Measurements from ENCODE around the gene C16orf46.

Gene C16orf46

DNA sequence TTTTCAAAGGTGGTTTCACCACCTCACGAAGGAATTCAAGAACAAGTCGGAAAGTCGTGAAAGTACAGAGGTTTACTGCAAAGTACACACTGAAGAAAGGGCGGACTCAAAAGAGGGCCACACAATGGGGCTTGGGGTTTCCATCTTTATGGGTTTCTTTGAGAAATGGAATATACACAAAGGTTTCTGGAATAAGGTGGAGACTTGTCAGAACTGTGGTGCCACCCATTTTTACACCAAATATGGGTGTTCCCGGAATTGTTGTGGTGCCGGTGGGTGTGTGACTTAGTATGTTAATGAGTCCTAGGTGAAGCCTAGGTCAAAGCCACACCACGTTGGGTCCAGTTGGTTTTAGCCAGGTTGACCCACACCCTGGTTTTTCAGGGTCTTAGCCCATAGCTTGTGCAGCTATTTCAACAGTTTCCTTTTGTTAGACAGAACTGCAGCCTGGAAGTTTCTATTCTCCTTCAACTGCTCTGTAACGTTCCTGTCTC, 19.7 kb upstream of the C16orf46 start:
- peaks cover 8% of the 10 kb centered on the region for H3K27me3 Mint-ChIP-seq
- no peaks in the 10 kb centered on the region for H3K36me3 Mint-ChIP-seq (ENCODE audit: low read depth)
- H3K9me3 Mint-ChIP-seq, result no peaks in the 10 kb centered on the region
- H3K27ac Mint-ChIP-seq, result no peak overlapping the region
- H3K4me1 Mint-ChIP-seq (ENCODE audit: low read depth), result peaks cover 12% of the 10 kb centered on the region
- H3K4me3 Mint-ChIP-seq, result peak overlapping the region; percentile 82
- intact Hi-C loops (cut with micrococcal nuclease), result loop anchor here (1.0 to 2.0 kb wide), 2 partner anchors 19 to 90 kb away; partner anchors contain the start of genes C16orf46, CENPN and CMC2

DNA sequence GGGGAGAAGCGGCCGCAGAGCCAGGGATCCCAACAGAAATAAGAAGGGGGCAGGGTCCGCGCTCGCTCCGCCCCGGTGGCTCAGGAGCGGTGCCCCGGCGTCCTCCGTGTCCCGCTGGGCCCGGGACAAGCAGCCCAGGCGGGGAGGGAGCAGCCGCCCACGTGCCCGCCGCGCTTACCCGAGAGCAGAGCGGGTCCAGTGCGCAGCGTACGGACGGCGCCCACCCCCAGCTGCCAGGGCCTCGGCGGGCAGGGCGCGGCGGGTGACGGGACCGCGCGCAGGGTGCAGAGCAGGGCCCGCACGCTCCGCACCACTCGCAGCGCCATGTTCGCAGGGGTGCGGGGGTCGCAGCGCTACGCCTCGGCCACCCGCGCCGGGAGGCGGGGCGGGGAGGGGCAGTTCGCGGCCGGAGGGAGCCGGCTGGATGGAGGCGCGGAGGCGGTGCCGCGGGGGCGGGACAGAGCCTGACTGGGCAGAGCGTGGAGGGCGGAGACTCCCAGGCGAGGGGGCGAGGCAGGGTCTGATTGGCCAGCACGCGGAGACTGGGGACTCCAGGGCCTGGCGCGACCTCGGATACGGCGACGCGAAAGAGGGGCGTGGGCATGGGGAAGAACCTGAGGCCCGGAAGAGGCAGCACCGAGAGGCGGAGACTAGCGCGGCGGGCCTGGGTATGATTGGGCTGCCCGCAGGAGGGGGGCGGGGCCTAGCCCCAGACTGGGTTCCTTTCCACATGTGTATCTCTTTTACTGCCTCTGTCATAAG, 19.1 kb upstream of the C16orf46 start, which contains the start of gene GCSH:
Gene GCSH, minus strand, starts transcription at position 443 of the 762 bp plus-strand sequence. Its CDS starts 117 bp downstream, at position 326.
- H3K36me3 Mint-ChIP-seq (ENCODE audit: low read depth), result no peaks in the 10 kb centered on the region
- peaks cover 8% of the 10 kb centered on the region for H3K27me3 Mint-ChIP-seq
- H3K27ac Mint-ChIP-seq, result peak within 1 kb of the TSS; percentile 27
- H3K4me1 Mint-ChIP-seq (ENCODE audit: low read depth), result peaks cover 12% of the 10 kb centered on the region
- intact Hi-C loops (cut with micrococcal nuclease), result loop anchor here (1.0 to 2.0 kb wide), 2 partner anchors 19 to 89 kb away; partner anchors contain the start of genes C16orf46, CENPN and CMC2
- H3K9me3 Mint-ChIP-seq, result no peaks in the 10 kb centered on the region
- H3K4me3 Mint-ChIP-seq, result peak within 1 kb of the TSS; percentile 82

- no peaks in the 10 kb centered on the region for H3K36me3 Mint-ChIP-seq (ENCODE audit: low read depth)
- intact Hi-C loops (cut with micrococcal nuclease), result no loop called here
- peak overlapping the region; percentile 27 for H3K27ac Mint-ChIP-seq
- H3K4me3 Mint-ChIP-seq, result peak overlapping the region; percentile 82
- H3K27me3 Mint-ChIP-seq, result peaks cover 8% of the 10 kb centered on the region
- peaks cover 12% of the 10 kb centered on the region for H3K4me1 Mint-ChIP-seq (ENCODE audit: low read depth)
- H3K9me3 Mint-ChIP-seq, result no peaks in the 10 kb centered on the region
Measured at GRCh38 chr16:81095653-81095952, 18.6 kb upstream of the C16orf46 start.

- intact Hi-C loops (cut with micrococcal nuclease), result no loop called here
- H3K4me3 Mint-ChIP-seq, result no peak overlapping the region
- H3K27me3 Mint-ChIP-seq, result peaks cover 8% of the 10 kb centered on the region
- no peaks in the 10 kb centered on the region for H3K9me3 Mint-ChIP-seq
- no peaks in the 10 kb centered on the region for H3K36me3 Mint-ChIP-seq (ENCODE audit: low read depth)
- no peak overlapping the region for H3K27ac Mint-ChIP-seq
- H3K4me1 Mint-ChIP-seq (ENCODE audit: low read depth), result peaks cover 12% of the 10 kb centered on the region
Measured at GRCh38 chr16:81094771-81095251, 17.8 kb upstream of the C16orf46 start.

- no peak overlapping the region for H3K27ac Mint-ChIP-seq
- no peak overlapping the region for H3K4me3 Mint-ChIP-seq
- no peaks in the 10 kb centered on the region for H3K4me1 Mint-ChIP-seq (ENCODE audit: low read depth)
- H3K36me3 Mint-ChIP-seq (ENCODE audit: low read depth), result no peaks in the 10 kb centered on the region
- no peaks in the 10 kb centered on the region for H3K27me3 Mint-ChIP-seq
- no peaks in the 10 kb centered on the region for H3K9me3 Mint-ChIP-seq
- intact Hi-C loops (cut with micrococcal nuclease), result no loop called here
Measured at GRCh38 chr16:81088836-81089235, 11.8 kb upstream of the C16orf46 start.

- Mint-ChIP-seq H3K9me3 (no peaks in the 10 kb centered on the region), H3K4me1 (ENCODE audit: low read depth) (peaks cover 5% of the 10 kb centered on the region)
Measured at GRCh38 chr16:81081014-81081413, 4.0 kb upstream of the C16orf46 start.

DNA sequence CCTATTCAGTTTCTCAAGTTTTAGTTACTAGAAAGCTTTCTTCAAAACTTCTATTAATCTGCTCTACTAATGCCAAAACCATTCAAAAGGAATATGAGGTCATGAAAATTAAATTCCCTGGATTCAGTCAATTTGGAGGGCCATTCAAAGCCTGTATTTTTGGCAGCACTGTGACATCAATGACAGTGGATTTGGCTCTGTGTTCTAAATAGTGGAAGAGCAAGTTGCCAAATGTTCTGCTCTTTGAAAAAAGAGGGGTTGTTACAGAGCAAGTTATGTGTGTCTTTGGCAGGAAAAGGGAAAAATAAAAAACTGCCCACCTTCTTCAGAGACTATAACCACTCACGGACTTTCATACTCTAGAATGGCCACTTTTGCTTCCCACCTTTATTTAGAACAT, 3.2 kb upstream of the C16orf46 start:
- intact Hi-C loops (cut with micrococcal nuclease), result no loop called here
- Mint-ChIP-seq H3K9me3 (no peaks in the 10 kb centered on the region), H3K27me3 (no peaks in the 10 kb centered on the region), H3K27ac (no peak overlapping the region), H3K4me1 (ENCODE audit: low read depth) (peaks cover 5% of the 10 kb centered on the region), H3K4me3 (no peak overlapping the region), H3K36me3 (ENCODE audit: low read depth) (no peaks in the 10 kb centered on the region)

More at GRCh38 chr16:81081014-81081413, 4.0 kb upstream of the C16orf46 start:
- Mint-ChIP-seq H3K27me3 (no peaks in the 10 kb centered on the region), H3K36me3 (ENCODE audit: low read depth) (no peaks in the 10 kb centered on the region), H3K4me3 (no peak overlapping the region), H3K27ac (no peak overlapping the region)
- intact Hi-C loops (cut with micrococcal nuclease), result no loop called here

- no peaks in the 10 kb centered on the region for H3K27me3 Mint-ChIP-seq
- H3K4me1 Mint-ChIP-seq (ENCODE audit: low read depth), result peaks cover 8% of the 10 kb centered on the region
- intact Hi-C loops (cut with micrococcal nuclease), result loop anchor here (1.0 to 2.0 kb wide), 5 partner anchors 20 to 238 kb away; partner anchors contain the start of genes ATMIN, CENPN, GAN and GCSH
- H3K4me3 Mint-ChIP-seq, result no peak overlapping the region
- no peaks in the 10 kb centered on the region for H3K36me3 Mint-ChIP-seq (ENCODE audit: low read depth)
- H3K9me3 Mint-ChIP-seq, result no peaks in the 10 kb centered on the region
- H3K27ac Mint-ChIP-seq, result no peak overlapping the region
Measured at GRCh38 chr16:81076566-81077075, 417 bp downstream of the C16orf46 start.

- Mint-ChIP-seq H3K9me3 (no peaks in the 10 kb centered on the region), H3K4me3 (no peak overlapping the region), H3K27ac (no peak overlapping the region), H3K27me3 (no peaks in the 10 kb centered on the region), H3K4me1 (ENCODE audit: low read depth) (peaks cover 10% of the 10 kb centered on the region), H3K36me3 (ENCODE audit: low read depth) (no peaks in the 10 kb centered on the region)
- intact Hi-C loops (cut with micrococcal nuclease), result no loop called here
Measured at GRCh38 chr16:81073560-81074330, 3.3 kb downstream of the C16orf46 start.

GRCh38 chr16:81071805-81072204, 5.2 kb downstream of the C16orf46 start:
- intact Hi-C loops (cut with micrococcal nuclease), result no loop called here
- Mint-ChIP-seq H3K4me1 (ENCODE audit: low read depth) (peaks cover 5% of the 10 kb centered on the region), H3K27me3 (no peaks in the 10 kb centered on the region), H3K36me3 (ENCODE audit: low read depth) (no peaks in the 10 kb centered on the region), H3K4me3 (no peak overlapping the region), H3K9me3 (no peaks in the 10 kb centered on the region), H3K27ac (no peak overlapping the region)

GRCh38 chr16:81070979-81071378, 6.1 kb downstream of the C16orf46 start:
- Mint-ChIP-seq H3K9me3 (no peaks in the 10 kb centered on the region), H3K4me1 (ENCODE audit: low read depth) (peaks cover 5% of the 10 kb centered on the region), H3K36me3 (ENCODE audit: low read depth) (no peaks in the 10 kb centered on the region), H3K4me3 (no peak overlapping the region), H3K27ac (no peak overlapping the region), H3K27me3 (no peaks in the 10 kb centered on the region)
- intact Hi-C loops (cut with micrococcal nuclease), result no loop called here

- H3K27ac Mint-ChIP-seq, result no peak overlapping the region
- H3K9me3 Mint-ChIP-seq, result no peaks in the 10 kb centered on the region
- peaks cover 5% of the 10 kb centered on the region for H3K4me1 Mint-ChIP-seq (ENCODE audit: low read depth)
- H3K27me3 Mint-ChIP-seq, result no peaks in the 10 kb centered on the region
- H3K4me3 Mint-ChIP-seq, result no peak overlapping the region
- intact Hi-C loops (cut with micrococcal nuclease), result no loop called here
- no peaks in the 10 kb centered on the region for H3K36me3 Mint-ChIP-seq (ENCODE audit: low read depth)
Measured at GRCh38 chr16:81069063-81069462, 8.0 kb downstream of the C16orf46 start.

- no peaks in the 10 kb centered on the region for H3K36me3 Mint-ChIP-seq (ENCODE audit: low read depth)
- H3K4me1 Mint-ChIP-seq (ENCODE audit: low read depth), result peaks cover 5% of the 10 kb centered on the region
- H3K27me3 Mint-ChIP-seq, result no peaks in the 10 kb centered on the region
- intact Hi-C loops (cut with micrococcal nuclease), result no loop called here
- H3K4me3 Mint-ChIP-seq, result no peak overlapping the region
- no peaks in the 10 kb centered on the region for H3K9me3 Mint-ChIP-seq
- H3K27ac Mint-ChIP-seq, result no peak overlapping the region
Measured at GRCh38 chr16:81067166-81067565, 9.9 kb downstream of the C16orf46 start.

DNA sequence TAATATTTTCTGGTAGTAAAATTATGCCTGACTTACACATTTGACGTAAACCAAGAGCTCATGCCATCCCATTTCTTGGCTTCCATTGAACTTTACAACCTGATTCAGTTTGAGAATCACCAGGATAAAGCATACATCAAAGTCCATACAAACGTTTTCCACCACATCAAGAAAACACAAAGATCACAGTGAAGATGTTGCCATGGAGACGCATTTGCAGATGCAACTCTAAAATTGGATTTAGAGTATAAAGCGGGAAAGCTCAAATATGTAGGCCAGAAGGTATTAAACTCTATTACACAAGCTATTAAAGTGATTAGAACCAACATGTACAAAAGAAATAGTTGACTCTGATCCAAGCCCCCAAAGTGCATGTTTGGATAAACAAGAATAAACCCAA, 10.4 kb downstream of the C16orf46 start:
- peaks cover 2% of the 10 kb centered on the region for H3K4me1 Mint-ChIP-seq (ENCODE audit: low read depth)
- intact Hi-C loops (cut with micrococcal nuclease), result no loop called here
- H3K36me3 Mint-ChIP-seq (ENCODE audit: low read depth), result no peaks in the 10 kb centered on the region
- H3K4me3 Mint-ChIP-seq, result no peak overlapping the region
- H3K9me3 Mint-ChIP-seq, result no peaks in the 10 kb centered on the region
- H3K27ac Mint-ChIP-seq, result no peak overlapping the region
- H3K27me3 Mint-ChIP-seq, result no peaks in the 10 kb centered on the region

Data from dendritic cell treated with granulocyte-macrophage colony-stimulating factor and Interleukin-4, amounts not matched to agents 40 ng/mL and 50 ng/mL, for 4 days (primary cell).